SK-N-MC (cell line): ENCODE results near the gene USP17L24.
"Not testable (repeated sequence)": the region's sequence is repeated elsewhere in the genome, so short reads cannot be mapped to it uniquely, and the experiment has no call there.

Experiments used
- DNase-seq: peaks from one replicate; pipeline ENCODE4 v3.0.0-alpha.2; 2011; ENCODE audit warnings: low read depth, low spot score
- H3K27ac ChIP-seq: fragments of 200-600 bp; sonication (generic); 2 replicates; pipeline ENCODE4 v1.5.1; 2016; ENCODE audit warnings: mixed run types
- H3K36me3 ChIP-seq: fragments of 200-600 bp; sonication (generic); 2 replicates; pipeline ENCODE4 v1.6.1; 2017; ENCODE audit warnings: antibody characterized with exemption, low read length, mixed read lengths; ENCODE audit not compliant: insufficient read depth
- H3K4me3 ChIP-seq: fragments of 200-600 bp; sonication (generic); 2 replicates; pipeline ENCODE4 v1.5.1; 2016
- H3K9ac ChIP-seq: fragments of 200-600 bp; sonication (generic); 2 replicates; pipeline ENCODE4 v1.8.0; 2017; ENCODE audit warnings: mixed run types, mixed read lengths; ENCODE audit not compliant: insufficient read length
- H3K9me3 ChIP-seq: fragments of 200-600 bp; sonication (generic); 2 replicates; pipeline ENCODE4 v1.6.1; 2017; ENCODE audit warnings: low read depth, mild to moderate bottlenecking, antibody characterized with exemption, low read length, moderate library complexity, mixed read lengths

Gene USP17L24

GRCh38 chr4:9324865-9325264 is at the start of gene USP17L24:
TSS of gene USP17L24 (plus strand) at chr4:9325165. CDS start at chr4:9325165, 0 bp downstream.
- not testable (repeated sequence) for H3K4me3 ChIP-seq, H3K27ac ChIP-seq, H3K9me3 ChIP-seq, H3K36me3 ChIP-seq, H3K9ac ChIP-seq, DNase-seq

GRCh38 chr4:9324191-9324590 is 774 bp upstream of the USP17L24 start:
- not testable (repeated sequence) for H3K4me3 ChIP-seq, H3K9ac ChIP-seq, H3K27ac ChIP-seq, H3K36me3 ChIP-seq, DNase-seq, H3K9me3 ChIP-seq

GRCh38 chr4:9329611-9330010 is 4.6 kb downstream of the USP17L24 start, which contains the start of gene USP17L25:
TSS of gene USP17L25 (plus strand) at chr4:9329911. CDS start at chr4:9329911, 0 bp downstream.
- H3K9me3 ChIP-seq, H3K9ac ChIP-seq, DNase-seq, H3K4me3 ChIP-seq, H3K36me3 ChIP-seq, H3K27ac ChIP-seq: not testable (repeated sequence)

- H3K36me3 ChIP-seq, H3K9me3 ChIP-seq, H3K27ac ChIP-seq, H3K9ac ChIP-seq, H3K4me3 ChIP-seq, DNase-seq: not testable (repeated sequence)
Measured at GRCh38 chr4:9334358-9334757, 9.4 kb downstream of the USP17L24 start, which contains the start of gene USP17L26. TSS of gene USP17L26 (plus strand) at chr4:9334658. CDS start at chr4:9334658, 0 bp downstream.

- H3K4me3 ChIP-seq, H3K9ac ChIP-seq, H3K36me3 ChIP-seq, H3K9me3 ChIP-seq, H3K27ac ChIP-seq, DNase-seq: not testable (repeated sequence)
Measured at GRCh38 chr4:9339103-9339502, 14.1 kb downstream of the USP17L24 start, which contains the start of gene USP17L5. TSS of gene USP17L5 (plus strand) at chr4:9339403. CDS start at chr4:9339403, 0 bp downstream.

GRCh38 chr4:9343848-9344247 is 18.9 kb downstream of the USP17L24 start, which contains the start of gene USP17L27:
TSS of gene USP17L27 (plus strand) at chr4:9344148. CDS start at chr4:9344148, 0 bp downstream.
- not testable (repeated sequence) for H3K4me3 ChIP-seq, H3K36me3 ChIP-seq

GRCh38 chr4:9348593-9348992 is 23.6 kb downstream of the USP17L24 start, which contains the start of gene USP17L28:
TSS of gene USP17L28 (plus strand) at chr4:9348893. CDS start at chr4:9348893, 0 bp downstream.
- H3K36me3 ChIP-seq, H3K27ac ChIP-seq, H3K4me3 ChIP-seq, H3K9me3 ChIP-seq, DNase-seq, H3K9ac ChIP-seq: not testable (repeated sequence)

More at GRCh38 chr4:9343848-9344247, 18.9 kb downstream of the USP17L24 start, which contains the start of gene USP17L27:
- not testable (repeated sequence) for H3K27ac ChIP-seq, H3K9me3 ChIP-seq, DNase-seq, H3K9ac ChIP-seq

- not testable (repeated sequence) for H3K9ac ChIP-seq, H3K36me3 ChIP-seq, H3K9me3 ChIP-seq, H3K27ac ChIP-seq, DNase-seq, H3K4me3 ChIP-seq
Measured at GRCh38 chr4:9350866-9351265, 25.9 kb downstream of the USP17L24 start.

- not testable (repeated sequence) for DNase-seq, H3K27ac ChIP-seq, H3K9ac ChIP-seq, H3K9me3 ChIP-seq, H3K36me3 ChIP-seq, H3K4me3 ChIP-seq
Measured at GRCh38 chr4:9353338-9353737, 28.4 kb downstream of the USP17L24 start, which contains the start of gene USP17L29. TSS of gene USP17L29 (plus strand) at chr4:9353638. CDS start at chr4:9353638, 0 bp downstream.

- not testable (repeated sequence) for DNase-seq, H3K27ac ChIP-seq, H3K4me3 ChIP-seq, H3K36me3 ChIP-seq, H3K9me3 ChIP-seq, H3K9ac ChIP-seq
Measured at GRCh38 chr4:9362829-9363228, 37.9 kb downstream of the USP17L24 start, which contains the start of gene USP17L30. TSS of gene USP17L30 (plus strand) at chr4:9363129. CDS start at chr4:9363129, 0 bp downstream.
